Measurements from ENCODE around the gene TSFM. TPM values are rescaled to one million over a fixed set of nuclear protein-coding genes. Genes with fewer than 3 reads are reported as not detected.
A peak's percentile ranks its signal among the peaks of the same experiment; 100 is the strongest.
"Not testable (repeated sequence)": the region's sequence is repeated elsewhere in the genome, so short reads cannot be mapped to it uniquely, and the experiment has no call there.

TSFM gene
- total RNA-seq, 1 experiment from 2014 or later, result 67.8 TPM

DNA sequence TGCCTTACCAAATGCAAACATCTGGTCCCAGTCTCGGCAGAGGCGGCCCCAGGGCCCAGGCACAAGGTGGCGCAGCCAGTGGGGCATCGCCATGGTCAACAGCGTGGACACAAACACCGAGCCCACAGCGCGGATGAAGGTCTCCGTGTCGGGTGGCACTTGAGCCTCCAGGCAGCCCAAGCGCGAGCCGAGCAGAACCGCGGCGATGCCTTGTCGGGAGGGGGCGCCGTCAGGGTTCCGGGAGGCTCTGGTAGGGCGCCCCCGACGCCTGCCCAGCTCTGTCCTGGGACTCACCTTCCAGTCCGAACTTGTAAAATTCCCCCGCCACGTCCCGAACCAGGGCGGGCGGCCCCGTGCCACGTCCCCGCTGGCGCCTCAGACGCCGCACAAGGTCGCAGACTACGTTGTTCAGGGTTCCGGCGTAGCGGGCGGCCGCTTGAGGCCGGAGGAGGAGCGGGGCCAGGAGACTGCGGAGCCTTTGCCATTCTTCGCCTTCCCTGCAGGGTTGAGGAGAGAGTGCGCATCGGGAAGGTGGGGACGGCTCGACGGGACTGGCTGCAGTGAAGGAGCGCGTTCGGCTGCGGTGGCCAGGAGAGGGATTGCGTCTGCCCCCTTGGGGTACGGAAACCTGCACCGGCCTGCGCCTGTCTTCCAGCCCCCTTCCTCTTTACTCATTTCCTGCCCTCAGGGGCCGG lies 17.4 kb upstream of the TSFM start:
- peaks cover 66% of the 10 kb centered on the region for H3K27me3 ChIP-seq (ENCODE audit: control insufficient read depth, insufficient read depth, low read length)
- DNase-seq, result peak; percentile 91
- H3K4me3 ChIP-seq (ENCODE audit: insufficient read depth, low read depth, low read length), result peak overlapping the region; percentile 48
- peaks cover 11% of the 10 kb centered on the region for H3K36me3 ChIP-seq (replicated peaks; ENCODE audit: control insufficient read depth, insufficient read depth, low read length)

DNA sequence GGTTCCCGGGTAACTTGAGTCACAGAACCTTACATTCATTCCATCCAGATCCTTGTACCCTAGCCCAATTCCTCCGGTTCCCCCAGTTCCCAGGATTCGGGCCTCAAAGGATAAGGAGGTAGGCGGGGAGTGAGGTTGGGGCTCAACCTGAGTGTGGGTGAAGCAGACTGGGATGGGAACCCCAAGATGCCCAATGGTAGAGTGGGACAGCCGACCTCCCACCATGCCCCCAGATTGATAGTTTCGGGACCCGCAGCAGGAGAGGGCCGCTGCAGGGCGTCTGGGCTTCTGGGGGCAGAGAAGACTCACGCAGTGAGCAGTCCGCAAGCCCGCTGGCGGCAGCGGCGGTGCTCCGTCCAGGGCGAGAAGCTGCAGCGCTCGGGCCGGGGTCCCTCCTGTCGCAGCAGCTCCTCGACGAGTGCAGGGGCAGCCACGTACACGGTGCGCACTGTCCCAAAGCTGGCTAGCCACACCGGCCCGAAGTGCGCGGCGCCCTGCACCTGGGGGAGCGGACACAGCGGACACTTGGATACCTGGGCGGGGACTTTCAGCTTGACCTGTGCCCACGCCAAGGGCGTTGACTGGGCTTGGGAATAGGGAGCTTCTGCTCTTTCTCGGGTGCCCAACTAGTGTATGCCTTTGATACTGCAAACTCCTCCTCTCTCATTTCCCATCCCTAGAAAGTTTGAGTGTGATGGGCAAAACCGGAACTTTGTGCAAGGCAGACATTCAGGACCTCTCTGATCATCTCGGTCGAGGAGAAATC lies 16.7 kb upstream of the TSFM start:
- peak; percentile 70 for DNase-seq
- Histone ChIP-seq H3K27me3 (ENCODE audit: control insufficient read depth, insufficient read depth, low read length) (peaks cover 63% of the 10 kb centered on the region), H3K4me3 (ENCODE audit: insufficient read depth, low read depth, low read length) (peak overlapping the region; percentile 48), H3K36me3 (replicated peaks; ENCODE audit: control insufficient read depth, insufficient read depth, low read length) (peaks cover 16% of the 10 kb centered on the region)

DNA sequence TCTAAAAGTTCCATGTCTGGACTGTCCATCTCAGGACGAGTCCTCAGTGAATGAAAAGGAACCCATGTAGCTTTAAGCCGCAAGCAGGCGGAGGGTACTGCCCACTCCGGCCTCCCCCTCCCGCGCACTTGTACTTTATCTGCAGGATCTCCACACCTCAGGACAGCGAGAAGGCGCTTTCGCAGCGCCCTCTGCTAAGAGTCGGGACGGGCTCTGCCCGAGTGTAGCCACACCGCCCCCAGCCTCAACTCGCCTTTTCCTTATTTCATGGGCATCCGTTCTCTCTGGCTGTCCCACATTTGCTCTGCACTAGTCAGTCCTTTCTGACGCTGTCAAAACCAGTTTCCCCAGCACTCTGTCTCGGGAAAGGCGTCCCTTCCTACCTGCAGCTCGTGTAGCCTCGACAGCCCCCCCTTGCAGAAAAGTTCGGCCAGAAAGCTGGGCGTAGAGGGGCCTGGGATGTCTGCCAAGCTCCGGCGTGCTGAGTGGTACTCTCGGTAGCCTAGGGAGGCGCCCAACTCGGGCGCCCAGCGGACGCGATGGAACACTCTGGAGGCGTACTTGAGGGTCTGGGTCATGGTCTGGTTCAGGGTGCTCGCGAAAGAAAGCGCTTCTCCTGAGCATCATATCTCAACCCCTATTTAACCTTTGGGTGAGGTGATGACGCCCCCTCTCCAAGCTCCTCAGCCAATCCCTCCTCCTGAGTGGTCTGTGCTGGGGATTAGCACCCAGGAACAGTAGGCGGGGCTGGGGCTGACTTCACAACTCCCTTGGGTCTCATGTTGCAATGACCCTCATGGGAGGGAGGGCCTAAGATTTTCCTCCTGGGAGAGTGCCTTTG lies 15.9 kb upstream of the TSFM start, which contains the start of gene CYP27B1:
Gene CYP27B1, minus strand, starts transcription at position 615 of the 841 bp plus-strand sequence. Its CDS starts 37 bp downstream, at position 578.
- H3K27me3 ChIP-seq (ENCODE audit: control insufficient read depth, insufficient read depth, low read length), result peaks cover 55% of the 10 kb centered on the region
- peak within 1 kb of the TSS; percentile 48; the same call in 1 of the 2 replicates for H3K4me3 ChIP-seq (ENCODE audit: insufficient read depth, low read depth, low read length)
- peaks cover 16% of the 10 kb centered on the region for H3K36me3 ChIP-seq (replicated peaks; ENCODE audit: control insufficient read depth, insufficient read depth, low read length)
- peak; percentile 86 for DNase-seq

DNA sequence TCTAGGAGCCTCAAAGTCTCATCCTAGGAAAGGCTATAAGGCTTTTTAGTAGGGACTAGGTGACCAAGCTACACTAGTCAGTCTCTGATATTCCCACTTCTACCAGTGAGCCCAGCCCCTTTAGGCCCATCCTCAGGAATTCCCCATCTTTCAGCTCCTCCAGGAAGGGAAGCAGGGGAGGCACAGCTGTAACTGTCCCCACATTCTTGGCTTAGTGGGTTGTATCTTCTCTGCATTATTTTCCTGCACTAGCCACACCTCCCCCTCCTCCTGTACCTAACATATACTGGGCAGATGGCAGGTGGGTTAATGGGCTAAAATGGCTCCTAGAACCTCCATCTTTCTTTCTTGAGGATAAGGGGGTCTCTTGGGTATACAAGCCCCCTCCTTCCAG lies 15.3 kb upstream of the TSFM start:
- peak; percentile 46 for DNase-seq
- Histone ChIP-seq H3K4me3 (ENCODE audit: insufficient read depth, low read depth, low read length) (no peak overlapping the region), H3K27me3 (ENCODE audit: control insufficient read depth, insufficient read depth, low read length) (peaks cover 51% of the 10 kb centered on the region), H3K36me3 (replicated peaks; ENCODE audit: control insufficient read depth, insufficient read depth, low read length) (peaks cover 16% of the 10 kb centered on the region)

DNA sequence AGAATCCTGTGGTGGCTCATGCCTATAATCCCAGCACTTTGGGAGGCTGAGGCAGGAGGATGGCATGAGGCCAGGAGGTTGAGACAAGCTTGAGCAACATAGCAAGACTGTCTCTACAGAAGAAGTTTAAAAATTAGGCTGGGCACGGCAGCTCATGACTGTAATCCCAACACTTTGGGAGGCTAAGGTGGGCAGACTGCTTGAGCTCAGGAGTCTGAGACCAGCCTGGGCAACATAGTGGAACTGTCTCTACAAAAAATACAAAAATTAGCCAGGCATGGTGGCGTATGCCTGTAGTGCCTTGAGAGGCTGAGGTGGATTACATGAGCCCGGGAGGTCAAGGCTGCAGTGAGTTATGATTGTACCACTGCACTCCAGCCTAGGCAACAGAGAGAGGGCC lies 14.7 kb upstream of the TSFM start:
- no peak for DNase-seq
- Histone ChIP-seq H3K27me3 (ENCODE audit: control insufficient read depth, insufficient read depth, low read length) (peaks cover 47% of the 10 kb centered on the region), H3K4me3 (ENCODE audit: insufficient read depth, low read depth, low read length) (no peak overlapping the region), H3K36me3 (replicated peaks; ENCODE audit: control insufficient read depth, insufficient read depth, low read length) (peaks cover 16% of the 10 kb centered on the region)

DNA sequence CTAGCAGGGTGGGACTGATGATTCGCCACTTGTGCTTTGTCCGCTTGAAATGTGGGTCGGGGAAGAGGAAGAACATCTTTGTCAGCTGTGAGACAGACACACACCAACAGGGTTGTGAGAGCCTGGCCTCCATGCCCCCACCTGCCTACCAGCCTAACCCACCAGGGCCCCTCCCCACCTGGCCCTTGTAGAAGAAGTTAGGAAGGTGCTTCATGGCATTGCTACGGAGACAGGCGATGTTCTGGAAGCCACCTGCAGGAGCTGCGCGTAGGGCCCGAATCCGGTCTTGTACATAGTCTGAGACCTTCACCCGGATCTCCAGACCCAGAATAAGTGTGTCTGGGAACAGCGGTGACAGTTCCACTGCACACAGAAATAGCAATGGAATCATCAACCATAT lies 13.0 kb upstream of the TSFM start:
- DNase-seq, result no peak
- H3K27me3 ChIP-seq (ENCODE audit: control insufficient read depth, insufficient read depth, low read length), result peaks cover 31% of the 10 kb centered on the region

DNA sequence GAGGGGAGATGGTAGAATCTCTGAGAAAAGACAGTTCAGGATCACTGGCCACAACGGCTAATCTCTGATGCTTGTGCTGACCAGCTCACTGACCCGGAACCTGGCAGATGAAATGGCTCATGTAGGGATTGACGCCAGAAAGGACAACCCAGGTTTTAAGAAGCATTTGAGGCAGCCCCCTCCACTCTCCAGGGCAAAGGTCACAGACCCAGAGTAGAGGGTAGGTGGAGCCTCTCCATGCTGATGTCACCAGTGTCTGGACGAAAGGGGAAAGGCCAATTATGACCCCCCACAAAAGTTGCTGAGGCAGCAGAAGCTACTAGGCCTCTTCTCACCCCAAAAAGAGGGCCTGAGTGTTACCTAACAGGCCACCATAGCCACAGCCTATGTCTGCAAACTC lies 11.9 kb upstream of the TSFM start:
- DNase-seq, result no peak
- Histone ChIP-seq H3K27me3 (ENCODE audit: control insufficient read depth, insufficient read depth, low read length) (peaks cover 19% of the 10 kb centered on the region), H3K36me3 (replicated peaks; ENCODE audit: control insufficient read depth, insufficient read depth, low read length) (peaks cover 16% of the 10 kb centered on the region), H3K4me3 (ENCODE audit: insufficient read depth, low read depth, low read length) (no peak overlapping the region)

More for the DNA sequence above, 13.0 kb upstream of the TSFM start:
- peaks cover 16% of the 10 kb centered on the region for H3K36me3 ChIP-seq (replicated peaks; ENCODE audit: control insufficient read depth, insufficient read depth, low read length)
- no peak overlapping the region for H3K4me3 ChIP-seq (ENCODE audit: insufficient read depth, low read depth, low read length)

DNA sequence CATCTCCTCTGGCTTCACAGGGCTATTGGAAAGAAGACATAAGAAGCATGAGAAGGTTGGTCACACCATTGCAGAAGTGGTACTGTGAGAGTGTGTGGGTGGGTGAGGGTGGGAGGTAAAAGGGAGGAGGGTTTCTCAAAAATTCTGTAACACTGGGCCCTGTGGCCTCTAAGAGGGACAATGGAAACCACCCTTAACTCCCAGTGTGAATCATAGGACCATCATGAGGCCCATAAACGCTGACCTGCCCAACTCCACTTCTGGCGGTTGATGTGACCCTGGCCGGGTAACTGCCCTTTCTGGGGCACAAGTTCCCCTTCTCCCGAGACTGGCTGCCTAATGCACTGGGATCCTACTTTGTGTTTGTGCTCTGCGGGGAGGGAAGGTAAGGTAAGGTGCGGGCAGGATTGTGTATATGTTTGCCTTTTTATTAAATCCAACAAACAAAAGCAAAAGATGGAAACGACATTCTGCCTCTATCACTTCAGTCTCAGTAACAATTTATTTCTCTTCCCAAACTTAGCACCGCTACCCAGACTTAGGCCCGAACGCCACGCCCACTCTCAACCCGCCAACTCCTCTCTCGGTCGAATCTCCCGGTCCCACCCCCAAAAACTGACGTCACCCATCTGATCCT lies 11.2 kb upstream of the TSFM start:
- Histone ChIP-seq H3K27me3 (ENCODE audit: control insufficient read depth, insufficient read depth, low read length) (peaks cover 13% of the 10 kb centered on the region), H3K36me3 (replicated peaks; ENCODE audit: control insufficient read depth, insufficient read depth, low read length) (peaks cover 16% of the 10 kb centered on the region)
- peak; percentile 96 for DNase-seq

DNA sequence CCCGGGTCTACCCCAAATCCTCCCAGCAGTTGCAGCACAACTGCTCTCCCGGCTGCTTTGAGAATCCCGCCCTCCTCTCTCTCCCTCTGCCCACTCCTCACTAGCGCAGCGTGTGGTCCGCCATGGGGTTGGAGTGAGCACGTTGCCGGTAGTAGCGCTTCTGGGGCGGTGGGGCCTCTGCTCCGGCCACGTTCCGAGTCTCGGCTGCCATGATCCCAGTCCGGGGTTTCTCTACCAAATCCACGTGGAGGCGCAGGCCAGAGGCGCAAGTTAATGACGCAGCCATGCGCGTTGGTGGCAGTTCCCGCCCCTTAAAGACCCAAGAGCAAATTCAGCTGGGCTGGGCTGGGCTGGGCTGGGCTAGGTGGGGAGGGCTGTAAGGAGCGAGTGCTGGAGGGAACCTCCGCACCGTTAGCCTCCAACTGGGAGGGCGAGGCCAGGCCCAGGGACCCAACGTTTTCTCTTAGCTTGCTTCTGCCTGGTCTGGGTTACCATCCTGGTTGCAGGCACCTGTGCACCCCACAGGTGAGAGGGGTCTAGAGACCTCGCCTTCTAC lies 10.6 kb upstream of the TSFM start, which contains the start of gene METTL1:
Gene METTL1, minus strand, starts transcription at position 233 of the 556 bp plus-strand sequence. Its CDS starts 22 bp downstream, at position 211.
- peak; percentile 96 for DNase-seq
- Histone ChIP-seq H3K4me3 (ENCODE audit: insufficient read depth, low read depth, low read length) (peak within 1 kb of the TSS; percentile 75), H3K36me3 (replicated peaks; ENCODE audit: control insufficient read depth, insufficient read depth, low read length) (peaks cover 16% of the 10 kb centered on the region), H3K27me3 (ENCODE audit: control insufficient read depth, insufficient read depth, low read length) (peaks cover 7% of the 10 kb centered on the region)

More for the DNA sequence above, 11.2 kb upstream of the TSFM start:
- H3K4me3 ChIP-seq (ENCODE audit: insufficient read depth, low read depth, low read length), result peak overlapping the region; percentile 75

DNA sequence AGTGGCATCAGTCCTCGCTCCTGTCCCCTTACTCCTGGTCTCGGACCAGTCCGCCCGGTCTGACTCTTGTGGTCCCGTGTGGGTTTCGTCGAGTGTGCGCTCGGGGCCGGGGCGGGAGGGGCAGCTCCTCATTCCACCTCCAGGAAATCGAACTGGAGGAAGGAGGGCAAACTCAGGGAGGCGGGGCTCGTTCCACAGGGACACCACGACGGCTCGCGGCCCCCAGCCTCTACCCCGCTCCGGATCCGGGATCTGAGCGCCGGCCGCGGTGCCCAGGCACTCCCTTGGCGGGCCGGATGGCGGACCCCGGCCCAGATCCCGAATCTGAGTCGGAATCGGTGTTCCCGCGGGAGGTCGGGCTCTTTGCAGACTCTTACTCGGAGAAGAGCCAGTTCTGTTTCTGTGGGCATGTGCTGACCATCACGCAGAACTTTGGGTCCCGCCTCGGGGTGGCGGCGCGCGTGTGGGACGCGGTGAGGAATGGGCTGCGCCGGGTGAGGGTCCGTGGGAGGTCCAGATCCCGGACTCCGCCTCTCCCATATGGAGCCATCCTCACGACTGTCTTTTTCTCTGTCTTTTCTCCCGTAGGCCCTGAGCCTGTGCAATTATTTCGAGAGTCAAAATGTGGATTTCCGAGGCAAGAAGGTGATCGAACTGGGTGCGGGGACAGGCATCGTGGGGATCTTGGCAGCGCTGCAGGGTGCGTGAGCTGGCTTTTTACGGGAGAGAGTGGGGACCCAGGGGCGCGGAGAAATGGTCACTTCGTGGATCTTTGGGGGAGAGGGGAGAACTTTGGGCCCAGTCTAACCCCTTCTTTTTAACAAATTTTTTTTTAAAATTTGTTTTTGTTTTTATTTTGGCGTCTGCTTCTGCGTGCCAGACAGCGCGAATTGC lies 9.9 kb upstream of the TSFM start, which contains the start of gene EEF1AKMT3:
Gene EEF1AKMT3, plus strand, starts transcription at position 186 of the 894 bp plus-strand sequence. Its CDS starts 111 bp downstream, at position 297.
- DNase-seq, result peak; percentile 86
- Histone ChIP-seq H3K36me3 (replicated peaks; ENCODE audit: control insufficient read depth, insufficient read depth, low read length) (peaks cover 16% of the 10 kb centered on the region), H3K4me3 (ENCODE audit: insufficient read depth, low read depth, low read length) (peak within 1 kb of the TSS; percentile 75), H3K27me3 (ENCODE audit: control insufficient read depth, insufficient read depth, low read length) (peaks cover 3% of the 10 kb centered on the region)

DNA sequence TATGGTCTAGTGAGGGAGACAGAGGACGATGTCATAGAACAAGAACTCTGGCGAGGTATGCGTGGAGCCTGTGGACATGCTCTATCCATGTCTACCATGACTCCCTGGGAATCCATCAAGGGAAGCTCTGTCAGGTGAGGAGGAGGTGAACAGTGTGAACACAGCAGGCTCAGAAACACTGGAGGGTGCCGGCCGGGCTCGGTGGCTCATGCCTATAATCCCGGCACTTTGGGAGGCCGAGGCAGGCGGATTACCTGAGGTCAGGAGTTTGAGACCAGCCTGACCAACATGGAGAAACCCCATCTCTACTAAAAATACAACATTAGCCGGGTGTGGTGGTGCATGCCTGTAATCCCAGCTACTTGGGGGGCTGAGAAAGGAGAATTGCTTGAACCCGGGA lies 8.0 kb upstream of the TSFM start:
- H3K27me3 ChIP-seq (ENCODE audit: control insufficient read depth, insufficient read depth, low read length); H3K4me3 ChIP-seq (ENCODE audit: insufficient read depth, low read depth, low read length); H3K36me3 ChIP-seq (replicated peaks; ENCODE audit: control insufficient read depth, insufficient read depth, low read length); DNase-seq: not testable (repeated sequence)

DNA sequence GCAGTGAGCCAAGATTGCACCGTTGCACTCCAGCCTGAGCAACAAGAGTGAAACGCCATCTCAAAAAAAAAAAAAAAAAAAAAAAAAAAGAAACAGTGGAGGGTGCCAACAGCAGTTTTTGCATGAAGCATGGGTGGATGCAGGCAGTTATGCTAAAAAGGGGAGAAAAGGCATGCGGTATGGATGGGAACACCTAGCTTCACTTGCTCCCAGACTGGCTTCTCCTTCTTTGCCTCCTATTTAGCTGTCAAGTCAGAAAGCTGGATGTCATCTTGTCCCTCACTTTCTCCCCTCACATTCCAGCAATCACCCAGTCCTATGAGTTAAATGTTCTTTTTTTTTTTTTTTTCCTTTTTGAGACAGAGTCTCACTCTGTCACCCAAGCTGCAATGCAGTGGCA lies 7.5 kb upstream of the TSFM start:
- Histone ChIP-seq H3K36me3 (replicated peaks; ENCODE audit: control insufficient read depth, insufficient read depth, low read length) (peaks cover 6% of the 10 kb centered on the region), H3K27me3 (ENCODE audit: control insufficient read depth, insufficient read depth, low read length) (peaks cover 3% of the 10 kb centered on the region), H3K4me3 (ENCODE audit: insufficient read depth, low read depth, low read length) (no peak overlapping the region)
- DNase-seq, result no peak
